Spleen (tissue), 7 donors: ENCODE measurements around the gene JMJD1C.

Experiments
- POLR2AphosphoS5 ChIP-seq, 3 donors: sonication (generic); formaldehyde crosslinking; IDR thresholded peaks; one replicate each; pipeline ENCODE4 v1.5.1; 2017; ENCODE audit warnings: antibody characterized with exemption in 3 of 3
- TF ChIP-seq, protein P1 (sequence below), 11 experiments: fragments of 200-600 bp in 7 of 11; fragments of 450-650 bp in 4 of 11; sonication (generic) in 4 of 11; IDR thresholded peaks in 8 of 11; conservative IDR thresholded peaks in 3 of 11; 1 replicate in 7 of 11; 2 replicates in 4 of 11; pipeline versions ENCODE4 v1.4.0 to v1.8.0; 2016 to 2021; ENCODE audit warnings: antibody characterized with exemption in 11 of 11, inconsistent platforms in 4 of 11, mild to moderate bottlenecking in 1 of 11
- donor health status: DM: no; HTN: no; CAD: no; lungs with moderate emphysema.
- donor health status: DM: no; HTN: no; CAD: no.
- donor health status: DM: no; HTN: no; CAD: no.

GRCh38 chr10:63260860-63261251 lies 204.9 kb downstream of the JMJD1C start:
- TF ChIP-seq, protein P1, sequence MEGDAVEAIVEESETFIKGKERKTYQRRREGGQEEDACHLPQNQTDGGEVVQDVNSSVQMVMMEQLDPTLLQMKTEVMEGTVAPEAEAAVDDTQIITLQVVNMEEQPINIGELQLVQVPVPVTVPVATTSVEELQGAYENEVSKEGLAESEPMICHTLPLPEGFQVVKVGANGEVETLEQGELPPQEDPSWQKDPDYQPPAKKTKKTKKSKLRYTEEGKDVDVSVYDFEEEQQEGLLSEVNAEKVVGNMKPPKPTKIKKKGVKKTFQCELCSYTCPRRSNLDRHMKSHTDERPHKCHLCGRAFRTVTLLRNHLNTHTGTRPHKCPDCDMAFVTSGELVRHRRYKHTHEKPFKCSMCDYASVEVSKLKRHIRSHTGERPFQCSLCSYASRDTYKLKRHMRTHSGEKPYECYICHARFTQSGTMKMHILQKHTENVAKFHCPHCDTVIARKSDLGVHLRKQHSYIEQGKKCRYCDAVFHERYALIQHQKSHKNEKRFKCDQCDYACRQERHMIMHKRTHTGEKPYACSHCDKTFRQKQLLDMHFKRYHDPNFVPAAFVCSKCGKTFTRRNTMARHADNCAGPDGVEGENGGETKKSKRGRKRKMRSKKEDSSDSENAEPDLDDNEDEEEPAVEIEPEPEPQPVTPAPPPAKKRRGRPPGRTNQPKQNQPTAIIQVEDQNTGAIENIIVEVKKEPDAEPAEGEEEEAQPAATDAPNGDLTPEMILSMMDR (IDR thresholded peaks at IDR 0.05 in 8 of 11, conservative IDR thresholded peaks at IDR 0.05 in 3 of 11), result no peak
- no peak for TF ChIP-seq POLR2AphosphoS5 (IDR thresholded peaks at IDR 0.05)
